Tibial nerve (tissue), 4 donors: Measurements from ENCODE around the gene GSN. TPM values are rescaled to one million over a fixed set of nuclear protein-coding genes. Genes with fewer than 3 reads are reported as not detected.

Experiments used
- DNase-seq, 2 donors: peaks; one replicate each; pipeline ENCODE4 v3.0.0-alpha.2; 2019; ENCODE audit warnings: low spot score in 2 of 2
- H3K27ac ChIP-seq, 4 donors: fragments of 200-600 bp; sonication (generic) in 3 of 4; one replicate each; pipeline ENCODE4 v1.5.1; 2017 to 2019; ENCODE audit warnings: mild to moderate bottlenecking in 1 of 4
- H3K27me3 ChIP-seq, 2 donors: fragments of 200-600 bp; sonication (generic) in 1 of 2; one replicate each; pipeline versions ENCODE4 v1.5.1 to v1.6.0; 2017 to 2019
- H3K36me3 ChIP-seq, 3 donors: fragments of 200-600 bp; sonication (generic); one replicate each; pipeline ENCODE4 v1.5.1; 2018 to 2019
- H3K4me1 ChIP-seq, 4 donors: fragments of 200-600 bp; sonication (generic) in 3 of 4; one replicate each; pipeline ENCODE4 v1.5.1; 2017 to 2019
- H3K4me3 ChIP-seq, 4 donors: fragments of 200-600 bp; sonication (generic) in 3 of 4; one replicate each; pipeline ENCODE4 v1.5.1; 2017 to 2019; ENCODE audit warnings: mild to moderate bottlenecking in 1 of 4, moderate library complexity in 1 of 4
- H3K9me3 ChIP-seq, 4 donors: fragments of 200-600 bp; sonication (generic) in 3 of 4; one replicate each; pipeline ENCODE4 v1.5.1; 2017 to 2019
- CTCF ChIP-seq, 5 experiments: fragments of 200-600 bp in 3 of 5; fragments of 450-650 bp in 2 of 5; sonication (generic) in 3 of 5; IDR thresholded peaks; one replicate each; pipeline ENCODE4 v1.5.1; 2016 to 2019; ENCODE audit warnings: antibody characterized with exemption in 5 of 5, mild to moderate bottlenecking in 3 of 5, moderate library complexity in 2 of 5
- EP300 ChIP-seq, 2 donors: sonication (generic); formaldehyde crosslinking; IDR thresholded peaks; one replicate each; pipeline ENCODE4 v1.6.1; 2017; ENCODE audit warnings: antibody characterized with exemption in 2 of 2, mild to moderate bottlenecking in 1 of 2
- POLR2A ChIP-seq, 2 donors: fragments of 450-650 bp; IDR thresholded peaks; one replicate each; pipeline ENCODE4 v1.6.1; 2017; ENCODE audit warnings: antibody characterized with exemption in 2 of 2, mild to moderate bottlenecking in 2 of 2, moderate library complexity in 2 of 2
- WGBS, 2 donors: methylation state at CpG; one replicate each; pipeline ENCODE4 v1.1.5; 2018; 5-methylcytosine and 5-hydroxymethylcytosine counted together
- total RNA-seq, 4 donors: library from RNA; depleted of rRNA; stranded (reverse); fragments of >200 nt; gene quantifications; one replicate each; pipeline ENCODE4 v1.1.0, GENCODE V29; 2016

GSN gene
- total RNA-seq, 4 donors from 2014 or later, result 1,899 to 6,678 (median 4,539) TPM

GRCh38 chr9:121304707-121305106 is 36.7 kb downstream of the GSN start:
- DNase-seq, result peak in 1 of 2 donors; percentile 9
- 83 to 92% methylated on average over 1 of the region's 1 CpG for WGBS, 2 donors
- H3K27ac ChIP-seq, result peak overlapping the region; percentile 86 to 98 (median 90)
- no peaks in the 10 kb centered on the region for H3K9me3 ChIP-seq
- H3K4me3 ChIP-seq, result peak overlapping the region in 2 of 4 donors; percentile 20 to 74
- H3K27me3 ChIP-seq, result no peaks in the 10 kb centered on the region
- H3K4me1 ChIP-seq, result peaks cover 0 to 92% (median 49%) of the 10 kb centered on the region in 4 donors
- TF ChIP-seq EP300 (IDR thresholded peaks at IDR 0.05), result no peak
- TF ChIP-seq POLR2A (IDR thresholded peaks at IDR 0.05), result no peak
- TF ChIP-seq CTCF (IDR thresholded peaks at IDR 0.05), result no peak
- peaks cover 12 to 82% (median 37%) of the 10 kb centered on the region in 3 donors for H3K36me3 ChIP-seq

GRCh38 chr9:121305269-121305994 is 37.5 kb downstream of the GSN start:
- Histone ChIP-seq H3K27ac (peak overlapping the region; percentile 86 to 98 (median 90)), H3K36me3 (peaks cover 12 to 89% (median 37%) of the 10 kb centered on the region in 3 donors), H3K4me3 (peak overlapping the region in 2 of 4 donors; percentile 20 to 74), H3K9me3 (no peaks in the 10 kb centered on the region), H3K27me3 (no peaks in the 10 kb centered on the region), H3K4me1 (peaks cover 0 to 98% (median 46%) of the 10 kb centered on the region in 4 donors)
- TF ChIP-seq CTCF (IDR thresholded peaks at IDR 0.05) (no peak), EP300 (IDR thresholded peaks at IDR 0.05) (peak; percentile 20 to 87), POLR2A (IDR thresholded peaks at IDR 0.05) (peak in 1 of 2 donors; percentile 11)
- DNase-seq, result peak; percentile 80 to 83
- WGBS, 2 donors, result 51 to 64% methylated on average over 13 of the region's 13 CpGs

- H3K27me3 ChIP-seq, result no peaks in the 10 kb centered on the region
- H3K9me3 ChIP-seq, result no peaks in the 10 kb centered on the region
- WGBS, 2 donors, result 60 to 69% methylated on average over 2 of the region's 2 CpGs
- peak overlapping the region in 2 of 4 donors; percentile 66 to 98 for H3K27ac ChIP-seq
- no peak overlapping the region for H3K4me3 ChIP-seq
- H3K4me1 ChIP-seq, result peaks cover 0 to 86% (median 28%) of the 10 kb centered on the region in 4 donors
- DNase-seq, result peak in 1 of 2 donors; percentile 13
- peaks cover 11 to 100% (median 41%) of the 10 kb centered on the region in 3 donors for H3K36me3 ChIP-seq
- TF ChIP-seq CTCF (IDR thresholded peaks at IDR 0.05), result no peak
Observed at GRCh38 chr9:121307976-121308375, 40.0 kb downstream of the GSN start.

- TF ChIP-seq EP300 (IDR thresholded peaks at IDR 0.05) (peak in 1 of 2 donors; percentile 59), CTCF (IDR thresholded peaks at IDR 0.05) (no peak), POLR2A (IDR thresholded peaks at IDR 0.05) (peak in 1 of 2 donors; percentile 14)
Observed at GRCh38 chr9:121308765-121309164, 40.8 kb downstream of the GSN start.

GRCh38 chr9:121309171-121309570 is 41.2 kb downstream of the GSN start:
- Histone ChIP-seq H3K27me3 (no peaks in the 10 kb centered on the region), H3K27ac (peak overlapping the region in 2 of 4 donors; percentile 30 to 37), H3K4me3 (no peak overlapping the region), H3K36me3 (peaks cover 5 to 100% (median 38%) of the 10 kb centered on the region in 3 donors), H3K4me1 (peaks cover 0 to 85% (median 18%) of the 10 kb centered on the region in 4 donors), H3K9me3 (no peaks in the 10 kb centered on the region)
- peak in 1 of 2 donors; percentile 11 for DNase-seq
- 86 to 91% methylated on average over 5 to 6 of the region's 6 CpGs for WGBS, 2 donors
- TF ChIP-seq CTCF (IDR thresholded peaks at IDR 0.05) (no peak), EP300 (IDR thresholded peaks at IDR 0.05) (peak in 1 of 2 donors; percentile 2)

More at GRCh38 chr9:121308765-121309164, 40.8 kb downstream of the GSN start:
- Histone ChIP-seq H3K4me1 (peaks cover 0 to 85% (median 21%) of the 10 kb centered on the region in 4 donors), H3K9me3 (no peaks in the 10 kb centered on the region), H3K27me3 (no peaks in the 10 kb centered on the region), H3K4me3 (no peak overlapping the region), H3K27ac (peak overlapping the region in 2 of 4 donors; percentile 13 to 37), H3K36me3 (peaks cover 5 to 100% (median 38%) of the 10 kb centered on the region in 3 donors)
- DNase-seq, result no peak
- WGBS, 2 donors, result 81 to 92% methylated on average over 13 of the region's 13 CpGs
